Left colon (tissue), 2 donors: ENCODE results near the gene ADAMTS12. TPM values are rescaled to one million over a fixed set of nuclear protein-coding genes. Genes with fewer than 3 reads are reported as not detected.

ENCODE experiments used
- ATAC-seq: fragments of 200-7000 bp; cut with Tn5 transposase; one replicate; pipeline ENCODE4 v1.9.1; 2020; ENCODE audit warnings: mild to moderate bottlenecking, moderate library complexity
- DNase-seq, 2 donors: peaks; one replicate each; pipeline ENCODE4 v3.0.0-alpha.2; 2020
- intact Hi-C, 2 donors: fragments of 100-400 bp; cut with DNase I in 1 of 2; cut with micrococcal nuclease in 1 of 2; formaldehyde crosslinking; loops; one replicate each; pipeline versions ENCODE4 v1.11.2 to v1.14.0; 2022; cut with DNase I, micrococcal nuclease
- long read RNA-seq: library from polyadenylated mRNA; unstranded; transcript quantifications from one replicate; pipeline ENCODE4 v2.0.0, GENCODE V29; 2021
- total RNA-seq, 2 donors: library from RNA; stranded (reverse); fragmentation: NEBNext Ultra II Directional; extraction: Animal tissue kit (Norgen Biotek cat#: 25700); gene quantifications; one replicate each; pipeline ENCODE4 v1.2.1, GENCODE V29; 2021
- donor health status: DM: no; HTN: no; CAD: no.
- donor health status: DM: yes; HTN: yes; CAD: no.

ADAMTS12 gene
- 1 to 10 TPM in 1 of 2 donors, under 1 TPM in 1; 0.21 to 1.2 TPM for total RNA-seq
- long read RNA-seq = 0 reads

GRCh38 chr5:33891788-33892619 lies at the start of gene ADAMTS12:
Gene ADAMTS12 (minus strand): TSS chr5:33891990. CDS start chr5:33891856, 134 bp downstream.
- peak in 1 of 2 donors; percentile 23 for DNase-seq
- no peak for ATAC-seq
- intact Hi-C loops = no loop called here

GRCh38 chr5:33941090-33941489 lies 49.3 kb upstream of the ADAMTS12 start:
- no peak for DNase-seq
- intact Hi-C loops = no loop called here
- no peak for ATAC-seq

GRCh38 chr5:33939556-33940262 lies 47.9 kb upstream of the ADAMTS12 start:
- intact Hi-C loops = no loop called here
- DNase-seq (no peak), ATAC-seq (no peak)

- ATAC-seq (no peak), DNase-seq (no peak)
- intact Hi-C loops = no loop called here
Observed at GRCh38 chr5:33938881-33939280, 47.1 kb upstream of the ADAMTS12 start.

GRCh38 chr5:33938507-33938796 lies 46.7 kb upstream of the ADAMTS12 start:
- DNase-seq (no peak), ATAC-seq (no peak)
- intact Hi-C loops = no loop called here

GRCh38 chr5:33937707-33938506 lies 46.1 kb upstream of the ADAMTS12 start:
- ATAC-seq (no peak), DNase-seq (no peak)
- intact Hi-C loops = no loop called here

GRCh38 chr5:33937017-33937706 lies 45.4 kb upstream of the ADAMTS12 start:
- intact Hi-C loops = no loop called here
- DNase-seq (no peak), ATAC-seq (no peak)

- DNase-seq = no peak
Observed at GRCh38 chr5:33936381-33937016, 44.7 kb upstream of the ADAMTS12 start, which contains the start of gene RXFP3. Gene RXFP3 (plus strand): TSS chr5:33936386. CDS start chr5:33936741, 355 bp downstream.

GRCh38 chr5:33936004-33936380 lies 44.2 kb upstream of the ADAMTS12 start:
- peak in 1 of 2 donors; percentile 43 for DNase-seq
- intact Hi-C loops = no loop called here
- ATAC-seq = peak; percentile 58

More at GRCh38 chr5:33936381-33937016, 44.7 kb upstream of the ADAMTS12 start, which contains the start of gene RXFP3:
- intact Hi-C loops = no loop called here
- ATAC-seq = no peak

- intact Hi-C loops = no loop called here
Observed at GRCh38 chr5:33934176-33934575, 42.4 kb upstream of the ADAMTS12 start.

GRCh38 chr5:33933723-33934169 lies 42.0 kb upstream of the ADAMTS12 start:
- intact Hi-C loops = no loop called here
- DNase-seq = no peak
- ATAC-seq = no peak

More at GRCh38 chr5:33934176-33934575, 42.4 kb upstream of the ADAMTS12 start:
- no peak for DNase-seq
- no peak for ATAC-seq

- DNase-seq = no peak
- intact Hi-C loops = no loop called here
- ATAC-seq = no peak
Observed at GRCh38 chr5:33931136-33931535, 39.3 kb upstream of the ADAMTS12 start.

- no peak for DNase-seq
- no peak for ATAC-seq
- intact Hi-C loops = no loop called here
Observed at GRCh38 chr5:33929925-33930690, 38.3 kb upstream of the ADAMTS12 start.

GRCh38 chr5:33928283-33928682 lies 36.5 kb upstream of the ADAMTS12 start:
- ATAC-seq (no peak), DNase-seq (no peak)
- intact Hi-C loops = no loop called here

- DNase-seq = no peak
- intact Hi-C loops = no loop called here
- no peak for ATAC-seq
Observed at GRCh38 chr5:33927685-33928084, 35.9 kb upstream of the ADAMTS12 start.

GRCh38 chr5:33925278-33925677 lies 33.5 kb upstream of the ADAMTS12 start:
- DNase-seq = no peak
- intact Hi-C loops = no loop called here
- ATAC-seq = no peak

GRCh38 chr5:33921002-33921401 lies 29.2 kb upstream of the ADAMTS12 start:
- intact Hi-C loops = no loop called here
- ATAC-seq (peak; percentile 90), DNase-seq (peak in 1 of 2 donors; percentile 20)
